A549 (cell line): Measurements from ENCODE around the gene MSL3B.

ENCODE experiments used
- ATAC-seq, 2 experiments: fragments of 200-7000 bp in 1 of 2; fragments of >200 bp in 1 of 2; cut with Nextera tagmentation in 1 of 2; cut with Tn5 transposase in 1 of 2; 3 replicates each; pipeline versions ENCODE4 v1.8.0 to v1.9.1; 2018 to 2020; ENCODE audit warnings: mild to moderate bottlenecking in 1 of 2, moderate library complexity in 1 of 2
- CTCF ChIA-PET: fragments of 300-600 bp; sonication (Branson Sonifier 250); formaldehyde crosslinking; extraction: SDS; loops from one replicate; lab custom pipeline; 2021; ENCODE audit warnings: antibody characterized with exemption, inconsistent platforms; lab: Yijun Ruan, JAX
- POLR2A ChIA-PET: fragments of 350-600 bp; formaldehyde crosslinking; extraction: SDS; loops from one replicate; lab custom pipeline; 2021; ENCODE audit warnings: antibody characterized with exemption, inconsistent platforms; lab: Yijun Ruan, JAX
- DNase-seq, 2 experiments: peaks; one replicate each; pipeline versions ENCODE4 v3.0.0 to v3.0.0-alpha.2; 2011 to 2016; ENCODE audit warnings: low read depth in 1 of 2, low spot score in 1 of 2
- FAIRE-seq: peaks from 2 replicates; lab custom pipeline; 2011; peaks lifted over from hg19 to GRCh38; lab: Jason Lieb, UNC
- H3K27ac ChIP-seq, 2 experiments: fragments of >200 bp; sonication (Bioruptor Twin); formaldehyde crosslinking; 3 replicates each; pipeline ENCODE4 v1.5.1; 2016 to 2017
- H3K4me1 ChIP-seq: fragments of >200 bp; sonication (Bioruptor Twin); formaldehyde crosslinking; 3 replicates; pipeline ENCODE4 v1.6.1; 2016
- H3K4me2 ChIP-seq: fragments of >200 bp; sonication (Bioruptor Twin); formaldehyde crosslinking; 3 replicates; pipeline ENCODE4 v1.6.1; 2016
- H3K4me3 ChIP-seq: fragments of >200 bp; sonication (Bioruptor Twin); formaldehyde crosslinking; 3 replicates; pipeline ENCODE4 v1.5.1; 2016
- H3K9me3 ChIP-seq: fragments of >200 bp; sonication (Bioruptor Twin); formaldehyde crosslinking; 3 replicates; pipeline ENCODE4 v1.6.1; 2016
- CEBPB ChIP-seq, 2 experiments: fragments of >200 bp in 1 of 2; sonication (Bioruptor Twin) in 1 of 2; formaldehyde crosslinking in 1 of 2; IDR thresholded peaks; 2 replicates each; pipeline ENCODE4 v1.6.1; 2012 to 2016
- CHD4 ChIP-seq: fragments of 200-600 bp; sonication (generic); IDR thresholded peaks from 2 replicates; pipeline ENCODE4 v1.6.1; 2016; ENCODE audit warnings: antibody characterized with exemption, mild to moderate bottlenecking, borderline replicate concordance
- CTCF ChIP-seq: fragments of >200 bp; sonication (Bioruptor Twin); formaldehyde crosslinking; IDR thresholded peaks from 3 replicates; pipeline ENCODE4 v1.5.1; 2016
- EP300 ChIP-seq, 2 experiments: fragments of >200 bp; sonication (Bioruptor Twin); formaldehyde crosslinking; IDR thresholded peaks; 2 replicates in 1 of 2; 3 replicates in 1 of 2; pipeline ENCODE4 v1.6.1; 2016 to 2017
- ESRRA ChIP-seq: fragments of 150-350 bp; IDR thresholded peaks from 2 replicates; pipeline ENCODE4 v1.6.1; 2014; ENCODE audit warnings: mild to moderate bottlenecking, low read length, borderline replicate concordance
- HEYL ChIP-seq: fragments of 250-450 bp; sonication (Bioruptor Pico); IDR thresholded peaks from 2 replicates; pipeline ENCODE4 v1.8.0; 2021; ENCODE audit warnings: mild to moderate bottlenecking, moderate library complexity
- HOXA7 ChIP-seq: fragments of 250-450 bp; sonication (Bioruptor Pico); IDR thresholded peaks from 2 replicates; pipeline ENCODE4 v1.5.0; 2020; ENCODE audit warnings: mild to moderate bottlenecking, moderate library complexity
- KDM5A ChIP-seq: fragments of 200-600 bp; sonication (generic); IDR thresholded peaks from 2 replicates; pipeline ENCODE4 v1.6.1; 2016; ENCODE audit warnings: antibody characterized with exemption, mild to moderate bottlenecking
- MAFK ChIP-seq: fragments of 450-650 bp; IDR thresholded peaks from 2 replicates; pipeline ENCODE4 v1.6.1; 2014; ENCODE audit not compliant: partially characterized antibody
- MAX ChIP-seq: IDR thresholded peaks from 2 replicates; pipeline ENCODE4 v1.6.1; 2012
- NPAS2 ChIP-seq: fragments of 250-450 bp; sonication (Bioruptor Pico); IDR thresholded peaks from 2 replicates; pipeline ENCODE4 v1.8.0; 2022; ENCODE audit warnings: mild to moderate bottlenecking, moderate library complexity, borderline replicate concordance
- POLR2AphosphoS2 ChIP-seq: conservative IDR thresholded peaks from 2 replicates; pipeline ENCODE4 v1.6.1; 2012; ENCODE audit warnings: low read length, improper control_type of control experiment, inconsistent platforms
- RFX5 ChIP-seq: fragments of 450-650 bp; IDR thresholded peaks from 2 replicates; pipeline ENCODE4 v1.7.1; 2014; ENCODE audit warnings: antibody characterized with exemption, mild to moderate bottlenecking, moderate library complexity
- USF2 ChIP-seq: fragments of 450-650 bp; IDR thresholded peaks from 2 replicates; pipeline ENCODE4 v1.6.1; 2014; ENCODE audit warnings: antibody characterized with exemption
- ZC3H11A ChIP-seq: fragments of 450-650 bp; IDR thresholded peaks from 2 replicates; pipeline ENCODE4 v1.6.1; 2014; ENCODE audit warnings: antibody characterized with exemption, mild to moderate bottlenecking
- ZFP36 ChIP-seq: fragments of 450-650 bp; IDR thresholded peaks from 2 replicates; pipeline ENCODE4 v1.6.1; 2014; ENCODE audit warnings: borderline replicate concordance; ENCODE audit not compliant: partially characterized antibody
- ZSCAN20 ChIP-seq: fragments of 250-450 bp; sonication (Bioruptor Pico); IDR thresholded peaks from 2 replicates; pipeline ENCODE4 v1.8.0; 2022; ENCODE audit warnings: mild to moderate bottlenecking, moderate library complexity
- WGBS: methylation state at CpG from one replicate; pipeline ENCODE4 v1.1.6; 2017; ENCODE audit errors: missing lambda C conversion rate; 5-methylcytosine and 5-hydroxymethylcytosine counted together
- TF ChIP-seq, protein P1 (sequence below): IDR thresholded peaks from 2 replicates; pipeline ENCODE4 v1.6.1; 2012
- TF ChIP-seq, protein P2 (sequence below): fragments of 200-600 bp; sonication (generic); IDR thresholded peaks from 2 replicates; pipeline ENCODE4 v1.6.1; 2016; ENCODE audit warnings: antibody characterized with exemption, mild to moderate bottlenecking, moderate library complexity

Gene MSL3B

DNA sequence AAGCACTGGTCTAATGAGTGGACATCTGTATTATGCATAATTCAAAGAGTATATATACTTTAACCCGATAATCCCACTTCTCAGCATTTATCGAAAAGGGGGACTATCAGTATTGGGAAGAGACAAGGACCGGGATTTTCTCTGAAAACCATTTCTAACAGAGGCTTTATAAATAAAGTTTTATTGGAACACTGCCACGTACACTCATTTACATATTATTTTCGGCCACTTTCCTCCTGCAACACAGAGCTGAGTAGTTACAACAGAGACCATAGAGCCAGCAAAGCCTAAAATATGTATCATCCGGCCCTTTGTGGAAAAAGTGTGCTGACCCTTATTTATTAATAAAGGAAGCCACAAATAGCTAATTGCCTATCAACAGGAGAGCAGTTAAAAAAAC lies 17.0 kb downstream of the MSL3B start:
- FAIRE-seq (no peak), ATAC-seq (no peak)
- ChIA-PET POLR2A (no interaction called here), CTCF (interaction anchor here (1.6 kb wide), 1 partner anchor 12 kb away, joined by 3 read pairs; no protein-coding TSS in a partner anchor)
- Histone ChIP-seq H3K4me1 (peaks cover 64% of the 10 kb centered on the region), H3K27ac (peak overlapping the region; percentile 83 to 85), H3K4me3 (peak overlapping the region; percentile 76)
- 48% methylated on average over 6 of the region's 6 CpGs for WGBS
- TF ChIP-seq HOXA7 (0 out of 2 replicates have a peak, but pooled peaks have one; percentile 18), ZFP36 (no peak)
- TF ChIP-seq, all 56 proteins: peak for 1
- Histone ChIP-seq H3K4me2 (peak overlapping the region; percentile 87), H3K9me3 (no peaks in the 10 kb centered on the region)
- DNase-seq, result no peak

DNA sequence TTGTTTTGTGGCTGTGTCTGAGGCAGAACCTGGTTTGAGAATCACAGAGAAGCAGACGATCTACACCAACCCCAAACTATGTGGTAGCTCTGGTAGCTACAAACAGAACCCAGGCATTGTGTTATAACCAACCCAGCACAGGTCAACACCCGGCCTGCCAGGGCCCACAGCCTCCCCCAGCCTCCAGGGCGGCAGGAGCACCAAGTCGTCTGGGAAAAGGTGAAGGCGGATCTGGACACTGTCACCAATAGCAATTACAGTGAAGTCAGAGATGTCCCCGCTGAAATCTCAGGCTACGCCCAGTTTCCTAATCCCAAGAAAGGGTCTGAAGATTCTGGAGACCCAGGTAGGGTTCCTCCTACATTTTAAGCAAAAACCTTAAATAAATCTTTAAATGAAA lies 17.4 kb downstream of the MSL3B start:
- peak overlapping the region; percentile 87 for H3K4me2 ChIP-seq
- DNase-seq, result no peak
- FAIRE-seq, result no peak
- no peaks in the 10 kb centered on the region for H3K9me3 ChIP-seq
- WGBS, result 64% methylated on average over 5 of the region's 7 CpGs
- H3K4me3 ChIP-seq, result peak overlapping the region; percentile 76
- CTCF ChIA-PET, result interaction anchor here (1.5 to 1.6 kb wide), 2 partner anchors 18 to 402 kb away, joined by 5 to 7 read pairs; no protein-coding TSS in a partner anchor
- TF ChIP-seq KDM5A, result no peak
- no peak for TF ChIP-seq RFX5
- TF ChIP-seq HOXA7, result no peak
- no peak for TF ChIP-seq MAFK
- TF ChIP-seq, protein P1, sequence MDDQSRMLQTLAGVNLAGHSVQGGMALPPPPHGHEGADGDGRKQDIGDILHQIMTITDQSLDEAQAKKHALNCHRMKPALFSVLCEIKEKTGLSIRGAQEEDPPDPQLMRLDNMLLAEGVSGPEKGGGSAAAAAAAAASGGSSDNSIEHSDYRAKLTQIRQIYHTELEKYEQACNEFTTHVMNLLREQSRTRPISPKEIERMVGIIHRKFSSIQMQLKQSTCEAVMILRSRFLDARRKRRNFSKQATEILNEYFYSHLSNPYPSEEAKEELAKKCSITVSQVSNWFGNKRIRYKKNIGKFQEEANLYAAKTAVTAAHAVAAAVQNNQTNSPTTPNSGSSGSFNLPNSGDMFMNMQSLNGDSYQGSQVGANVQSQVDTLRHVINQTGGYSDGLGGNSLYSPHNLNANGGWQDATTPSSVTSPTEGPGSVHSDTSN, result no peak
- TF ChIP-seq NPAS2 (CRISPR knock-in tag), result no peak
- TF ChIP-seq CTCF, result no peak
- no peak for TF ChIP-seq ESRRA
- TF ChIP-seq CHD4, result no peak
- TF ChIP-seq EP300 (IDR thresholded peaks at IDR 0.05), result no peak
- TF ChIP-seq POLR2AphosphoS2, result no peak
- no peak for TF ChIP-seq ZSCAN20 (CRISPR knock-in tag)
- TF ChIP-seq MAX, result no peak
- no peak for TF ChIP-seq HEYL
- no peak for ATAC-seq
- POLR2A ChIA-PET, result no interaction called here
- H3K4me1 ChIP-seq, result peaks cover 64% of the 10 kb centered on the region
- H3K27ac ChIP-seq, result peak overlapping the region; percentile 83 to 85

DNA sequence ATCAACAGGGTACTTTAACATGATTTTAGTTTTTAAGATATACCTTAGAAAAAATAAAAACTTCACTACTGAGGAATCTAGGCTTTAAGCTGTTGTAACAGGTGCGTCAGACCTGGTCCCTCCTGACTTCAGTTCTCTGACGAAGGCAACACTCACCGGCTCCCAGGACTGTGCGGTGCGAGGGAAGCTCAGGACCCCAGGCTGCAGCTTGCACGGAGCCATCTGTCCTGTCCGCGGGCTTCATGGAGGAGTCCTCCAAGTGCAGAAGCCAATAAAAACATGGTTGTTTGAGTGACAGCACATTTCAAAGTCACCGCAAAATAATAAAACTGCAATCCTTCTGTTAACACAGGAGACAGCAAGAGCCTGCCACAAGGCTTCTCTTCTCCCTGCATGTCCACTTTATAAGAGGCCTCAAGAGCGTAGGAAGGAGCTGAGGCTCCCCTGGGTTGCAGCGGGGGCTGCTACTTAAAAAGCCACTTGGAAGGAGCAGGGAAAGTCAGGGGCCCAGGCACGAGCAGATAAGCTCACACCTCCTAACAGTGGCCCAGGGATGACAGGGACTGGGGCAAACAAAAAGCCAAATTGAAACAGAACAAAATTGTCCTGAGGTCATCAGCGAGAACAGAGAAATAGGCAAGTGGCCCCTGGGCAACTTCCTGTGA lies 18.4 kb downstream of the MSL3B start:
- H3K4me1 ChIP-seq, result peaks cover 62% of the 10 kb centered on the region
- ATAC-seq (no peak), FAIRE-seq (no peak), DNase-seq (peak in 1 of 2 experiments; percentile 1)
- POLR2A ChIA-PET, result no interaction called here
- peak overlapping the region; percentile 87 for H3K4me2 ChIP-seq
- H3K9me3 ChIP-seq, result no peaks in the 10 kb centered on the region
- TF ChIP-seq ZC3H11A, result no peak
- H3K4me3 ChIP-seq, result no peak overlapping the region
- H3K27ac ChIP-seq, result peak overlapping the region; percentile 83 to 85
- CTCF ChIA-PET, result interaction anchor here (0.8 to 5.2 kb wide), 6 partner anchors 8 to 599 kb away, joined by 3 to 32 read pairs (median 4); no protein-coding TSS in a partner anchor
- 86% methylated on average over 13 of the region's 13 CpGs for WGBS

DNA sequence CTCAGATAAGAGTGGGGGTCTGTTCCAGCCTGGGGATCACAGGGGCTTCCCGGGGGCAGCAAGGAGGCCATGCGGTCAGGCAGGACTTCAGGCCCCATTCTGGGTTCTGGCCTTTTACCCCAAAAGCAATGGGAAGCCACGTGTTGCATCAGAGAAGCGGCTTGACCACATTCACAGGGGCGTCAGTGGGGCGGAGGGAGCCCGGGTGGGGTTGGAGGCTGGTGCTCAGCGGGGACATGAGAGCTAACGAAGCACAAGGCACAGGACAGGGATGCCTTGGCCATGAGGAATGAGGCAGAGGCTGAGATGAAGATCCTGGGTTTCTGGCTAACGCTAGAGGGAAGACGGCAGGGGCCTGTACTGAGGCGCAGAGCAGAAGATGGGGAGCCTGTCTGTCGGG lies 19.9 kb downstream of the MSL3B start:
- CTCF ChIA-PET, result interaction anchor here (0.8 to 5.2 kb wide), 4 partner anchors 10 to 420 kb away, joined by 3 to 32 read pairs (median 4); no protein-coding TSS in a partner anchor
- 0 out of 4 replicates have a peak, but pooled peaks of 1 of the 2 experiments have one; percentile 14 for TF ChIP-seq CEBPB (IDR thresholded peaks at IDR 0.05)
- TF ChIP-seq, protein P2, sequence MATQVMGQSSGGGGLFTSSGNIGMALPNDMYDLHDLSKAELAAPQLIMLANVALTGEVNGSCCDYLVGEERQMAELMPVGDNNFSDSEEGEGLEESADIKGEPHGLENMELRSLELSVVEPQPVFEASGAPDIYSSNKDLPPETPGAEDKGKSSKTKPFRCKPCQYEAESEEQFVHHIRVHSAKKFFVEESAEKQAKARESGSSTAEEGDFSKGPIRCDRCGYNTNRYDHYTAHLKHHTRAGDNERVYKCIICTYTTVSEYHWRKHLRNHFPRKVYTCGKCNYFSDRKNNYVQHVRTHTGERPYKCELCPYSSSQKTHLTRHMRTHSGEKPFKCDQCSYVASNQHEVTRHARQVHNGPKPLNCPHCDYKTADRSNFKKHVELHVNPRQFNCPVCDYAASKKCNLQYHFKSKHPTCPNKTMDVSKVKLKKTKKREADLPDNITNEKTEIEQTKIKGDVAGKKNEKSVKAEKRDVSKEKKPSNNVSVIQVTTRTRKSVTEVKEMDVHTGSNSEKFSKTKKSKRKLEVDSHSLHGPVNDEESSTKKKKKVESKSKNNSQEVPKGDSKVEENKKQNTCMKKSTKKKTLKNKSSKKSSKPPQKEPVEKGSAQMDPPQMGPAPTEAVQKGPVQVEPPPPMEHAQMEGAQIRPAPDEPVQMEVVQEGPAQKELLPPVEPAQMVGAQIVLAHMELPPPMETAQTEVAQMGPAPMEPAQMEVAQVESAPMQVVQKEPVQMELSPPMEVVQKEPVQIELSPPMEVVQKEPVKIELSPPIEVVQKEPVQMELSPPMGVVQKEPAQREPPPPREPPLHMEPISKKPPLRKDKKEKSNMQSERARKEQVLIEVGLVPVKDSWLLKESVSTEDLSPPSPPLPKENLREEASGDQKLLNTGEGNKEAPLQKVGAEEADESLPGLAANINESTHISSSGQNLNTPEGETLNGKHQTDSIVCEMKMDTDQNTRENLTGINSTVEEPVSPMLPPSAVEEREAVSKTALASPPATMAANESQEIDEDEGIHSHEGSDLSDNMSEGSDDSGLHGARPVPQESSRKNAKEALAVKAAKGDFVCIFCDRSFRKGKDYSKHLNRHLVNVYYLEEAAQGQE, result no peak
- no peak for TF ChIP-seq USF2
- DNase-seq, result no peak
- Histone ChIP-seq H3K9me3 (no peaks in the 10 kb centered on the region), H3K27ac (peak overlapping the region; percentile 83 to 85; a peak in 5 of 6 replicates), H3K4me2 (peak overlapping the region; percentile 87; the same call in 1 of the 3 replicates), H3K4me1 (peaks cover 63% of the 10 kb centered on the region), H3K4me3 (no peak overlapping the region)
- no peak for FAIRE-seq
- 93% methylated on average over 13 of the region's 13 CpGs for WGBS
- POLR2A ChIA-PET, result no interaction called here
- no peak; a peak in 1 of 6 replicates for ATAC-seq
